SK-N-SH (cell line): ENCODE data around the gene RTF2.

ENCODE experiments used
- SIN3A ChIP-seq: IDR thresholded peaks from 2 replicates; pipeline ENCODE4 v1.6.1; 2012; ENCODE audit warnings: low read depth, mild to moderate bottlenecking, low read length, moderate library complexity, borderline replicate concordance
- TAF1 ChIP-seq: IDR thresholded peaks from 2 replicates; pipeline ENCODE4 v1.6.1; 2012; ENCODE audit warnings: low read depth, mild to moderate bottlenecking, low read length, moderate library complexity, borderline replicate concordance
- TF ChIP-seq, protein P1 (sequence below): fragments of 200-600 bp; sonication (generic); IDR thresholded peaks from 2 replicates; pipeline ENCODE4 v1.6.1; 2017; ENCODE audit warnings: antibody characterized with exemption, mild to moderate bottlenecking, moderate library complexity

DNA sequence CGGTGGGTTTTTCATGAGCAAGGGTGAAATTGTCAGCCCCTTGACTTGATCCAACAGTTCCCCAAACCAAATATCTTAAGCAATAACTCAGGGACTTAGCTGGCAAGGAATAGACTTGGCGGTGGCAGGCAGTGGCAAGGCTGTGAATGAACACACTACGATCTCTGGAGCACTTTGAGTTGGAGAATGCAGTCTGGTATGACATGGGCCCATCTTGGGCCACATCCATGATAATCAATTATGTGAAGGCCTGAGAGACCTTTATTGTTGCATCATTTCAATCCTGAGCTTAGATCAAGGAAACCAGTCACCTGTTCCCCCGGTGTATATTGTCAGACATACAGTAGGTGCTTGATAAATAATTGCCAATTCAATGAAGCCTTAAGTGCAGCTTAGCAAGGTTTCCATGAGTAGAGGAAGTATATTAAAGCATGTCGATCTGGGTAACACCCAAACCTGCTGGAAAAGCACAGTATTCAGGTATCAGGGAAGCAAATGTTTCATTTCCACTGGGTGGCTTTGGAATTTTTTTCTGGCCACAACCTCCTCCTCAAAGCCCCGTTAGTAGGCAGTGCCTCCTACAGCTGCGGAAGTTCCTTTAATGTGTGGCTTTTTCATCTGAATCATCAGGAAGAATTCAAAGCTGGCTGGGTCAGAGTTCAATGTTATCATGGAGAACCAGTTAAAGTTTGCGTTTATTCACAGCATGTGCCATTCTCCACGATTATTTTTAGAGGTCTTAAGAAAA, 46.2 kb upstream of the RTF2 start:
- TF ChIP-seq TAF1 (no peak), SIN3A (no peak)
- TF ChIP-seq, protein P1, sequence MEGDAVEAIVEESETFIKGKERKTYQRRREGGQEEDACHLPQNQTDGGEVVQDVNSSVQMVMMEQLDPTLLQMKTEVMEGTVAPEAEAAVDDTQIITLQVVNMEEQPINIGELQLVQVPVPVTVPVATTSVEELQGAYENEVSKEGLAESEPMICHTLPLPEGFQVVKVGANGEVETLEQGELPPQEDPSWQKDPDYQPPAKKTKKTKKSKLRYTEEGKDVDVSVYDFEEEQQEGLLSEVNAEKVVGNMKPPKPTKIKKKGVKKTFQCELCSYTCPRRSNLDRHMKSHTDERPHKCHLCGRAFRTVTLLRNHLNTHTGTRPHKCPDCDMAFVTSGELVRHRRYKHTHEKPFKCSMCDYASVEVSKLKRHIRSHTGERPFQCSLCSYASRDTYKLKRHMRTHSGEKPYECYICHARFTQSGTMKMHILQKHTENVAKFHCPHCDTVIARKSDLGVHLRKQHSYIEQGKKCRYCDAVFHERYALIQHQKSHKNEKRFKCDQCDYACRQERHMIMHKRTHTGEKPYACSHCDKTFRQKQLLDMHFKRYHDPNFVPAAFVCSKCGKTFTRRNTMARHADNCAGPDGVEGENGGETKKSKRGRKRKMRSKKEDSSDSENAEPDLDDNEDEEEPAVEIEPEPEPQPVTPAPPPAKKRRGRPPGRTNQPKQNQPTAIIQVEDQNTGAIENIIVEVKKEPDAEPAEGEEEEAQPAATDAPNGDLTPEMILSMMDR: peak; percentile 18; the same call in 1 of the 2 replicates
